Calu3 (cell line): ENCODE results near the gene MAPK8IP3. TPM values are rescaled to one million over a fixed set of nuclear protein-coding genes. Genes with fewer than 3 reads are reported as not detected.

Experiments used
- BruUV-seq: library from RNA; stranded (reverse); fragments of 400-500 nt; replicated peaks from 2 replicates; lab custom pipeline; 2021; lab: Mats Ljungman, UMichigan
- CTCF ChIA-PET: fragments of 300-600 bp; sonication (Branson Sonifier 250); formaldehyde crosslinking; loops from one replicate; lab custom pipeline; 2022; ENCODE audit warnings: antibody characterized with exemption; lab: Charles Lee
- DNase-seq: peaks from one replicate; pipeline ENCODE4 v3.0.0; 2022
- H3K27ac Mint-ChIP-seq: one replicate; pipeline ENCODE4 v1.8.0; 2022; ENCODE audit warnings: mixed read lengths; ENCODE audit not compliant: unreplicated experiment
- H3K27me3 Mint-ChIP-seq: one replicate; pipeline ENCODE4 v1.8.0; 2022; ENCODE audit warnings: mixed read lengths; ENCODE audit not compliant: unreplicated experiment
- H3K36me3 Mint-ChIP-seq: one replicate; pipeline ENCODE4 v1.8.0; 2022; ENCODE audit warnings: mild to moderate bottlenecking, moderate library complexity, mixed read lengths; ENCODE audit not compliant: insufficient read depth, unreplicated experiment
- H3K4me1 Mint-ChIP-seq: one replicate; pipeline ENCODE4 v1.8.0; 2022; ENCODE audit warnings: mild to moderate bottlenecking, low read depth, mixed read lengths; ENCODE audit not compliant: unreplicated experiment
- H3K4me3 Mint-ChIP-seq: one replicate; pipeline ENCODE4 v1.8.0; 2022; ENCODE audit warnings: mild to moderate bottlenecking, low read depth, moderate library complexity, mixed read lengths; ENCODE audit not compliant: unreplicated experiment
- H3K9me3 Mint-ChIP-seq: one replicate; pipeline ENCODE4 v1.8.0; 2022; ENCODE audit warnings: low read depth, mixed read lengths; ENCODE audit not compliant: unreplicated experiment
- CTCF ChIP-seq: fragments of 200-600 bp; IDR thresholded peaks from one replicate; pipeline ENCODE4 v1.8.0; 2022; ENCODE audit warnings: antibody characterized with exemption; ENCODE audit not compliant: unreplicated experiment
- intact Hi-C: fragments of 100-400 bp; cut with micrococcal nuclease; formaldehyde crosslinking; loops from one replicate; pipeline ENCODE4 v1.10.0; 2022; ENCODE audit not compliant: unreplicated experiment
- total RNA-seq: library from RNA; stranded (reverse); gene quantifications from 2 replicates; pipeline ENCODE4 v1.2.3, GENCODE V29; 2022

MAPK8IP3 gene
- total RNA-seq, 1 experiment from 2014 or later = 110 TPM

DNA sequence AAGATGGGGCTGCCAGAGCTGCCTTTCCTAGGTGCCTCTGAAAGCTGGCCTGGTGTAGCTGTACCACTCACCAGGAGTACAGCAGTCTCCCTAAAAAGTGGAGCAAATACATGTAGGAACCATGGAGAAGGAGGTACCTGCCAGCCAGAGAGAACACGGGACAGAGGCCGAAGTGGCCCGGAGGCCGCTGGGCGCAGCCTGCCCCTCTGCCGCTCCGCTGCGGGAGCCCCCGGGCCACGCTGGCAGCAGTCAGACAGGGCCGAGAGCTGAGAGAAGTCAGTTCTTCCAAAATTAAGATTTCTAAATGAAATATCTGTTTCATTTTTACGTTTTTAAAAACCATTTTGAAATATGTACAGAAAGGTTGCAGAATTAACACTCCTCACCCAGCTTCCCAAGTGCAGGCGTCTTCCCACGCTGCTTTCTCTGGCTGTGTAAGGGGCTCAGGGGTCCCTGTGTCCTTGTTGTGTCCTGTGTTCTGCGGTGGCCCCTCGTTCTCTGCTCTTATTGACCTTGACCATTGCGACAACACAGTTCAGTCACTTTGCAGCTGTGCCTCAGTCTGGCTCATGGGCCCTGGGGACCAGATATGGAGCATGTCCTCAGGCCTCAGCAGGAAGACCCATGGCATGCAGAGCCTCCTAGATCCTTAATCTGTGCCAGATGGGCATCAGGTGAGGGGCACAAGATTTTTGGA lies 5.0 kb downstream of the MAPK8IP3 start:
- Mint-ChIP-seq H3K27me3 (no peaks in the 10 kb centered on the region), H3K9me3 (no peaks in the 10 kb centered on the region), H3K27ac (no peak overlapping the region), H3K4me1 (no peaks in the 10 kb centered on the region), H3K4me3 (no peak overlapping the region), H3K36me3 (peaks cover 34% of the 10 kb centered on the region)
- CTCF ChIA-PET = no interaction called here
- DNase-seq = no peak
- no TSS peak for BruUV-seq
- no peak for TF ChIP-seq CTCF
- intact Hi-C loops = no loop called here

DNA sequence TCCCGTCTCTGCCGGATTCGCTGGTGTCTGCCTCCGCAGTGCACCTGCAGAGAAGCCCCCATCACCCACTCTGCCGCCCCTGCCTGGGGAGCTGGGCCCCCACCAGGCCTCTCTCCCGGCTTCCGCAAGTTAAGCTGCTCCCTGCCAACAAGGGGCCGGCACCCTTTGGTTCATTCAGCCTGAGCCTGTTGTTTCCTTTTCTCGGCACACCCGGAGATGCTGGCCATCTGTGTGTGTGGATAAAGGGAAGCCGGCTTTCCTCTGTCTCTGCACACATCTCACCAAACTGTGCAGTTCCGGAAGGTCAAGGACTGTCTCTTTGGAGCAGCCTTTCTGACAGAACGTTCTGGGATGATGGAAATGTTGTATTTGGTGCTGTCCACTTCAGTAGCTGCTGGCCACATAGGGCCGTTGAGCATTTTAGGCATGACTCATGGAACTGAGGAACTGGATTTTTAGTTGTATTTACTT lies 6.8 kb downstream of the MAPK8IP3 start:
- intact Hi-C loops = no loop called here
- Mint-ChIP-seq H3K27me3 (no peaks in the 10 kb centered on the region), H3K36me3 (peaks cover 25% of the 10 kb centered on the region), H3K4me3 (no peak overlapping the region), H3K27ac (no peak overlapping the region), H3K4me1 (peaks cover 4% of the 10 kb centered on the region), H3K9me3 (no peaks in the 10 kb centered on the region)
- no peak for TF ChIP-seq CTCF
- no peak for DNase-seq
- no TSS peak for BruUV-seq
- CTCF ChIA-PET = no interaction called here

DNA sequence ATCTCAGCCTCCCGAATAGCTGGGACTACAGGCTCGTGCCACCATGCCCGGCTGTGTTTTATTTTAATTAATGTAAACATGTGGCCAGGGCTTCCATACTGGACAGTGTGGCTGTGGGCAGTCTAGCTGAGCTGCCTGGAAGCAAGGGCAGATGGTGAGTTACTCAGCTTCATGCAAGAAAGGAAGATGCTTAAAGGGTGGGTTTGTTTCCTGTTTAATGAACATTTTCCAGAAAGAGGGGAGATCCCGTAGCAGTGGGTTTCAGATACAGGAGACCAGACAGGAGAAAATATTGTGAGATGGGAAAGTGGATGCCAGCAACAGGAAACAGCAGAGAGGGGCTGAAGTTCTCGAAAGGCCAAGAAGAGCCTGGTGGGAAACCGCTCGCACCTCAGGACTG lies 7.3 kb downstream of the MAPK8IP3 start:
- peaks cover 26% of the 10 kb centered on the region for H3K36me3 Mint-ChIP-seq

DNA sequence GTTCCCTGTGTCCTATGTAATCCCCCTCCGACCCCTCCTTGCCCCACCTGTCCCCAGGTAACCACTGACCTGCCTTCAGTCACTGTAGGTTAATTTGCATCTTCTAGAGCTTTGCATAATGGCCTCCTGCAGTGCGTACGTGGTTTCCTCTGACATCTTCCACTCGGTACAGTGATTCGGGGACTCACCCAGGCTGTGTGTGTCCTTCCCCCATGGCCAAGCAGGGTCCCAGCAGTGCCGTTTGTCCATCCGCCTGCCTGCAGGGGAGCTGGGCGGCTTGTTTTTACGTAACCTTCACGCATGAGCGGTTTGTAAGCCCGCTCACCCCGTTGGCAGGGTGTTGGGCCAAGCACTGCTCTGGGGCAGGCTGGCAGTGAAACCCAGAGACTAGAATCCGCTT lies 7.9 kb downstream of the MAPK8IP3 start:
- TF ChIP-seq CTCF = no peak
- Mint-ChIP-seq H3K27me3 (no peaks in the 10 kb centered on the region), H3K27ac (no peak overlapping the region), H3K9me3 (no peaks in the 10 kb centered on the region), H3K4me1 (peaks cover 11% of the 10 kb centered on the region), H3K4me3 (no peak overlapping the region), H3K36me3 (peaks cover 26% of the 10 kb centered on the region)
- CTCF ChIA-PET = no interaction called here
- intact Hi-C loops = no loop called here
- no TSS peak for BruUV-seq
- no peak for DNase-seq

More for the DNA sequence above, 7.3 kb downstream of the MAPK8IP3 start:
- H3K4me3 Mint-ChIP-seq = no peak overlapping the region
- no TSS peak for BruUV-seq
- TF ChIP-seq CTCF = no peak
- H3K4me1 Mint-ChIP-seq = peaks cover 7% of the 10 kb centered on the region
- no peaks in the 10 kb centered on the region for H3K9me3 Mint-ChIP-seq
- intact Hi-C loops = no loop called here
- CTCF ChIA-PET = no interaction called here
- no peak overlapping the region for H3K27ac Mint-ChIP-seq
- no peaks in the 10 kb centered on the region for H3K27me3 Mint-ChIP-seq
- DNase-seq = no peak
